ENCODE measurements around the gene CMTM4. TPM values are rescaled to one million over a fixed set of nuclear protein-coding genes. Genes with fewer than 3 reads are reported as not detected.
A peak's percentile ranks its signal among the peaks of the same experiment; 100 is the strongest.

The CMTM4 gene
- total RNA-seq, 1 donor from 2014 or later = 11.3 TPM

GRCh38 chr16:66705790-66706505 is 9.4 kb upstream of the CMTM4 start:
- Histone ChIP-seq H3K4me3 (peak overlapping the region; percentile 31), H3K9me3 (replicated peaks) (no peaks in the 10 kb centered on the region), H3K36me3 (no peaks in the 10 kb centered on the region), H3K27ac (replicated peaks) (peak overlapping the region; percentile 77), H3K27me3 (ENCODE audit: low read depth) (no peaks in the 10 kb centered on the region), H3K4me1 (peaks cover 28% of the 10 kb centered on the region)
- TF ChIP-seq CTCF (IDR thresholded peaks at IDR 0.05; ENCODE audit: borderline replicate concordance) = no peak
- intact Hi-C loops (cut with micrococcal nuclease) = no loop called here
- peak; percentile 72 for DNase-seq

- no peaks in the 10 kb centered on the region for H3K36me3 ChIP-seq
- no peak overlapping the region for H3K4me3 ChIP-seq
- intact Hi-C loops (cut with micrococcal nuclease) = no loop called here
- no peaks in the 10 kb centered on the region for H3K27me3 ChIP-seq (ENCODE audit: low read depth)
- DNase-seq = no peak
- TF ChIP-seq CTCF (IDR thresholded peaks at IDR 0.05; ENCODE audit: borderline replicate concordance) = no peak
- H3K4me1 ChIP-seq = peaks cover 28% of the 10 kb centered on the region
- no peaks in the 10 kb centered on the region for H3K9me3 ChIP-seq (replicated peaks)
- H3K27ac ChIP-seq (replicated peaks) = peak overlapping the region; percentile 43
These were observed 7.1 kb upstream of the CMTM4 start for GRCh38 chr16:66703406-66704215.

GRCh38 chr16:66701516-66701915 is 5.0 kb upstream of the CMTM4 start:
- no peak overlapping the region for H3K27ac ChIP-seq (replicated peaks)
- TF ChIP-seq CTCF (IDR thresholded peaks at IDR 0.05; ENCODE audit: borderline replicate concordance) = no peak
- DNase-seq = no peak
- H3K9me3 ChIP-seq (replicated peaks) = no peaks in the 10 kb centered on the region
- intact Hi-C loops (cut with micrococcal nuclease) = no loop called here
- H3K27me3 ChIP-seq (ENCODE audit: low read depth) = no peaks in the 10 kb centered on the region
- H3K4me3 ChIP-seq = no peak overlapping the region
- H3K4me1 ChIP-seq = peaks cover 27% of the 10 kb centered on the region
- no peaks in the 10 kb centered on the region for H3K36me3 ChIP-seq

GRCh38 chr16:66701026-66701425 is 4.5 kb upstream of the CMTM4 start:
- no peaks in the 10 kb centered on the region for H3K27me3 ChIP-seq (ENCODE audit: low read depth)
- H3K4me3 ChIP-seq = no peak overlapping the region
- no peaks in the 10 kb centered on the region for H3K9me3 ChIP-seq (replicated peaks)
- no peaks in the 10 kb centered on the region for H3K36me3 ChIP-seq
- TF ChIP-seq CTCF (IDR thresholded peaks at IDR 0.05; ENCODE audit: borderline replicate concordance) = no peak
- no peak for DNase-seq
- peaks cover 25% of the 10 kb centered on the region for H3K4me1 ChIP-seq
- no peak overlapping the region for H3K27ac ChIP-seq (replicated peaks)
- intact Hi-C loops (cut with micrococcal nuclease) = no loop called here

GRCh38 chr16:66699898-66700297 is 3.4 kb upstream of the CMTM4 start:
- Histone ChIP-seq H3K9me3 (replicated peaks) (no peaks in the 10 kb centered on the region), H3K36me3 (no peaks in the 10 kb centered on the region), H3K4me3 (no peak overlapping the region), H3K27ac (replicated peaks) (no peak overlapping the region), H3K4me1 (peaks cover 32% of the 10 kb centered on the region), H3K27me3 (ENCODE audit: low read depth) (no peaks in the 10 kb centered on the region)
- intact Hi-C loops (cut with micrococcal nuclease) = no loop called here
- no peak for TF ChIP-seq CTCF (IDR thresholded peaks at IDR 0.05; ENCODE audit: borderline replicate concordance)
- DNase-seq = no peak

Data from left ventricle myocardium inferior (tissue), 1 donor.